ENCODE results near the gene TTC9B.

DNA sequence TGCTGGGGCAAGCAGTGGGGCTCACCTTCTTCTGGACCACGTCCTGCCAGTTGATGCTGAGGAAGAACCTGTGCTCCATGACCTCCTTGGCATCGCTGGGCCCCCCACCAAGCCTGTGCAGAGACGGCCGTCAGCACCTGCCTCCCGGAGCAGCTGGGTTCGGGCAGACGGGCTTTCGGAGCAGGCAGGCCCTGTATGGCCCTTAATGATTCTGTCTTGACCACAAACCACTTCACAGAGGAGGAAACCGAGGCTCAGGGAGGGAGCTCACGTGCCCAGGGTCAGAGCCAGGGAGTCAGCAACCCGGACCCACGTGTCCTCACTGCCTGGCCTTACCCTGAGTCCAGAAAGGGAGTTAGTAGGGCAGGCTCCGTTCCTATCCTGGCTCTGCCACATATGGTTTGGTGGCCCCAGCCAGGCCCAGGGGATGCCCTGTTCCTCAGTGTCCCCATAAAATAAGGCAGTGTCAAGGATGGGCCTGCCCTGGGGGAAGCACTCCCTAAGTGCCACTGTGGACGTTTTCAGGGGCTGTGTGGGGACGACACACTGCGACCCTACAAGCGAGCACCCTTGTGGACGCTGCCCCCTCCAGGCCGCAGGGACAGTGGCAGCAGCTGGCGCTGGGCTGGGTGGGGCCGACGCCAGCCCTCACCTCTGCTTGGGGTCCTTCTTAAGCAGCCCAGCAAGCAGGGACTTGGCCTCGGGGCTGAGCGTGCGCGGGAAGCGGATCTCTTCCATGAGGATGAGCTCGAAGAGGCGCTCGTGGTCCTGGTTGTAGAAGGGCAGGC lies 17.2 kb upstream of the TTC9B start:
- TF ChIP-seq CTCF (IDR thresholded peaks at IDR 0.05), result peak; percentile 40
- no peak for TF ChIP-seq ZFX (IDR thresholded peaks at IDR 0.05; ENCODE audit: borderline replicate concordance)
